Lower lobe of right lung (tissue), 2 donors: ENCODE measurements around the gene SUCLA2. TPM values are rescaled to one million over a fixed set of nuclear protein-coding genes. Genes with fewer than 3 reads are reported as not detected.

Experiments used
- ATAC-seq, 2 donors: fragments of 200-7000 bp; cut with Tn5 transposase; one replicate each; pipeline ENCODE4 v1.9.1; 2020 to 2022; ENCODE audit warnings: mild to moderate bottlenecking in 2 of 2, moderate library complexity in 2 of 2
- DNase-seq: peaks from one replicate; pipeline ENCODE4 v3.0.0-alpha.2; 2020
- H3K27ac ChIP-seq: fragments of 200-600 bp; one replicate; pipeline ENCODE4 v1.8.0; 2022
- H3K27me3 ChIP-seq: fragments of 200-600 bp; one replicate; pipeline ENCODE4 v1.8.0; 2022; ENCODE audit warnings: low read depth
- H3K36me3 ChIP-seq: fragments of 200-600 bp; one replicate; pipeline ENCODE4 v1.8.0; 2022; ENCODE audit warnings: mild to moderate bottlenecking
- H3K4me1 ChIP-seq: fragments of 200-600 bp; one replicate; pipeline ENCODE4 v1.8.0; 2022
- H3K4me3 ChIP-seq: fragments of 200-600 bp; one replicate; pipeline ENCODE4 v1.8.0; 2022; ENCODE audit warnings: mild to moderate bottlenecking
- H3K9me3 ChIP-seq: fragments of 200-600 bp; one replicate; pipeline ENCODE4 v1.8.0; 2022
- intact Hi-C: fragments of 100-400 bp; cut with DNase I; formaldehyde crosslinking; loops from one replicate; pipeline ENCODE4 v1.11.0; 2022
- total RNA-seq: library from RNA; stranded (reverse); fragmentation: NEBNext Ultra II Directional; extraction: Animal tissue kit (Norgen Biotek cat#: 25700); gene quantifications from one replicate; pipeline ENCODE4 v1.2.1, GENCODE V29; 2021
- TF ChIP-seq, protein P1 (sequence below): fragments of 200-600 bp; IDR thresholded peaks from one replicate; pipeline ENCODE4 v1.8.0; 2022; ENCODE audit warnings: antibody characterized with exemption, mild to moderate bottlenecking
- donor health status: DM: no; HTN: yes; CAD: no; lungs with severe emphysema.

SUCLA2 gene
- total RNA-seq, 1 donor from 2014 or later = 36.7 TPM

- TF ChIP-seq, protein P1, sequence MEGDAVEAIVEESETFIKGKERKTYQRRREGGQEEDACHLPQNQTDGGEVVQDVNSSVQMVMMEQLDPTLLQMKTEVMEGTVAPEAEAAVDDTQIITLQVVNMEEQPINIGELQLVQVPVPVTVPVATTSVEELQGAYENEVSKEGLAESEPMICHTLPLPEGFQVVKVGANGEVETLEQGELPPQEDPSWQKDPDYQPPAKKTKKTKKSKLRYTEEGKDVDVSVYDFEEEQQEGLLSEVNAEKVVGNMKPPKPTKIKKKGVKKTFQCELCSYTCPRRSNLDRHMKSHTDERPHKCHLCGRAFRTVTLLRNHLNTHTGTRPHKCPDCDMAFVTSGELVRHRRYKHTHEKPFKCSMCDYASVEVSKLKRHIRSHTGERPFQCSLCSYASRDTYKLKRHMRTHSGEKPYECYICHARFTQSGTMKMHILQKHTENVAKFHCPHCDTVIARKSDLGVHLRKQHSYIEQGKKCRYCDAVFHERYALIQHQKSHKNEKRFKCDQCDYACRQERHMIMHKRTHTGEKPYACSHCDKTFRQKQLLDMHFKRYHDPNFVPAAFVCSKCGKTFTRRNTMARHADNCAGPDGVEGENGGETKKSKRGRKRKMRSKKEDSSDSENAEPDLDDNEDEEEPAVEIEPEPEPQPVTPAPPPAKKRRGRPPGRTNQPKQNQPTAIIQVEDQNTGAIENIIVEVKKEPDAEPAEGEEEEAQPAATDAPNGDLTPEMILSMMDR = no peak
- DNase-seq (no peak), ATAC-seq (no peak)
- intact Hi-C loops = no loop called here
- no peaks in the 10 kb centered on the region for H3K27me3 ChIP-seq
- no peaks in the 10 kb centered on the region for H3K9me3 ChIP-seq
- H3K4me3 ChIP-seq = no peak overlapping the region
- H3K27ac ChIP-seq = no peak overlapping the region
- H3K4me1 ChIP-seq = no peaks in the 10 kb centered on the region
- H3K36me3 ChIP-seq = no peaks in the 10 kb centered on the region
These were observed 18.7 kb upstream of the SUCLA2 start for GRCh38 chr13:48019796-48020195.

DNA sequence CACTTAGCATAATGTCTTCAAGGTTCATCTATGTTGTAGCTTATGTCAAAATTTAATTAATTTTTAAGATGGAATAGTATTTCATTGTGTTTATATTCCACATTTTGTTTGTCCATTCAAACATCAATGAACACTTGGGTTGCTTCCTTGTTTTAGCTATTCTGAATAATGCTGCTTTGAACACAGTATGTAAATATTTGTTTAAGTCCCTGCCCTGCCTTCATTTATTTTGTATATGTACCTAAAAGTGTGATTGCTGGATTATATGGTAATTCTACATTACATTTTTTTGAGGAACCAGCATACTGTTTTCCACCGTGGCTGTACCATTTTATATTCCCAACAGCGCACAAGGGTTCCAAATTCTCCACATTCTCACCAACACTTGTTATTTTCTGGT, 17.6 kb upstream of the SUCLA2 start:
- DNase-seq (no peak), ATAC-seq (no peak)
- TF ChIP-seq, protein P1 = no peak
- Histone ChIP-seq H3K9me3 (no peaks in the 10 kb centered on the region), H3K4me3 (no peak overlapping the region), H3K4me1 (no peaks in the 10 kb centered on the region), H3K36me3 (no peaks in the 10 kb centered on the region), H3K27me3 (no peaks in the 10 kb centered on the region), H3K27ac (no peak overlapping the region)
- intact Hi-C loops = no loop called here

DNA sequence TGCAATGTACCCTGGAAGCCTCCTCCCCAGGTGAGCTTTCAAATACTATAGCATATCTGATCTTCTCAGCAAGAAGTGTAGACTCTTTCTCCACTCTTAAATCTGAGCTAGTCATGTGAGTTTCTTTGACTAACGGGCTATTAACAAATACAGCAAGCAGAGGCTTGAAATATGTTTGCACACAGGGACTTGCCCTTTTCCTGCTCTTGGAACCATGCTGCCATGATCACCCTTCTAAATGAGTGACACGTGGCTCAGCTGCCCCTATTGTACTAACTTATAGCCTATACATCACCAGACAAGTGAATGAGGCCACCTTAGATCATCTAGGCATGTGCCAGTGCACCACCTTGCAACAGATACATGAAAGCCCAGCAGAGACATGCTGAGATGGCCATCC, 13.3 kb upstream of the SUCLA2 start:
- H3K9me3 ChIP-seq = no peaks in the 10 kb centered on the region
- intact Hi-C loops = no loop called here
- no peak overlapping the region for H3K27ac ChIP-seq
- H3K36me3 ChIP-seq = no peaks in the 10 kb centered on the region
- H3K27me3 ChIP-seq = no peaks in the 10 kb centered on the region
- ATAC-seq (no peak), DNase-seq (no peak)
- TF ChIP-seq, protein P1 = no peak
- peaks cover 1% of the 10 kb centered on the region for H3K4me1 ChIP-seq
- no peak overlapping the region for H3K4me3 ChIP-seq

- no peaks in the 10 kb centered on the region for H3K9me3 ChIP-seq
- no peaks in the 10 kb centered on the region for H3K36me3 ChIP-seq
- H3K4me1 ChIP-seq = peaks cover 3% of the 10 kb centered on the region
- H3K27ac ChIP-seq = no peak overlapping the region
- H3K27me3 ChIP-seq = no peaks in the 10 kb centered on the region
- no peak overlapping the region for H3K4me3 ChIP-seq
- DNase-seq (no peak), ATAC-seq (no peak)
- TF ChIP-seq, protein P1 = no peak
- intact Hi-C loops = no loop called here
These were observed 11.6 kb upstream of the SUCLA2 start for GRCh38 chr13:48012668-48013067.

DNA sequence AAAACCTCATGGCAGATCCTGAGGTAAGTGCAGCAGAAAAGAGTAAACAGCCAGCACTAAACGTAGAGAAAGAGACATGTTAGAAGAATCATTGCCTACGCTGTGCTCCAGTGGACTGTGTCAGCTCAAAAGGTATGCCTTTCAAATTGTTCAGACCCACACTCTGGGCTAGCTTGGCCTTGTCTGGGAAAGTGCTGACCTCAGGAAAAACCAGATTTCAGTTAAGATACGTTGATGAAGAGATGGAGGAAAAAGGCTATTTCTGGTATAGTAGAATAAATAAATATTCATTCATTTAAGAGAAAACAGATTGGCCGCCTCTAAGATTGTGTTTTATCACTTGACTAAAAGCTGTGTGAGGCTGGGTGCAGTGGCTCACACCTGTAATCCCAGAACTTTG, 9.6 kb upstream of the SUCLA2 start:
- no peaks in the 10 kb centered on the region for H3K9me3 ChIP-seq
- no peak for ATAC-seq
- H3K27me3 ChIP-seq = no peaks in the 10 kb centered on the region
- TF ChIP-seq, protein P1 = no peak
- peaks cover 3% of the 10 kb centered on the region for H3K4me1 ChIP-seq
- intact Hi-C loops = no loop called here
- H3K27ac ChIP-seq = no peak overlapping the region
- H3K36me3 ChIP-seq = no peaks in the 10 kb centered on the region
- no peak overlapping the region for H3K4me3 ChIP-seq
- DNase-seq = no peak

GRCh38 chr13:48009284-48009683, 8.2 kb upstream of the SUCLA2 start:
- H3K4me1 ChIP-seq = peaks cover 3% of the 10 kb centered on the region
- H3K9me3 ChIP-seq = no peaks in the 10 kb centered on the region
- H3K27me3 ChIP-seq = no peaks in the 10 kb centered on the region
- TF ChIP-seq, protein P1 = no peak
- H3K4me3 ChIP-seq = no peak overlapping the region
- ATAC-seq (peak; percentile 37 to 50), DNase-seq (no peak)
- no peaks in the 10 kb centered on the region for H3K36me3 ChIP-seq
- intact Hi-C loops = no loop called here
- no peak overlapping the region for H3K27ac ChIP-seq
